Measurements from ENCODE around the gene MTSS2. TPM values are rescaled to one million over a fixed set of nuclear protein-coding genes. Genes with fewer than 3 reads are reported as not detected.

The MTSS2 gene
- total RNA-seq, 3 donors from 2014 or later (not counting 1 experiment from before 2014, with no cell fraction given), result 3.8 to 8.8 (median 4.4) TPM

- Histone ChIP-seq H3K4me3 (ENCODE audit: low read length) (no peak overlapping the region), H3K36me3 (ENCODE audit: control insufficient read depth, insufficient read depth, low read length) (peaks cover under 1% of the 10 kb centered on the region), H3K27me3 (ENCODE audit: control insufficient read depth, insufficient read depth, low read length) (no peaks in the 10 kb centered on the region), H3K27ac (ENCODE audit: low read length) (no peak overlapping the region), H3K4me1 (ENCODE audit: control insufficient read depth, insufficient read depth, low read length) (no peaks in the 10 kb centered on the region), H3K9me3 (ENCODE audit: control insufficient read depth, insufficient read depth, low read length) (no peaks in the 10 kb centered on the region)
- no peaks in the 10 kb centered on the region for H3K36me3 Mint-ChIP-seq
- WGBS (ENCODE audit: insufficient coverage), result 79% methylated on average over 16 of the region's 16 CpGs
- H3K27me3 Mint-ChIP-seq (ENCODE audit: low read depth in 2 of 2), result no peaks in the 10 kb centered on the region
- DNase-seq, result no peak
- H3K9me3 Mint-ChIP-seq, result no peaks in the 10 kb centered on the region
- H3K4me3 Mint-ChIP-seq, result no peak overlapping the region
- peaks cover 0 to 12% of the 10 kb centered on the region in 2 donors for H3K4me1 Mint-ChIP-seq
- intact Hi-C loops (cut with micrococcal nuclease), result no loop called here
- H3K27ac Mint-ChIP-seq, result no peak overlapping the region
- ATAC-seq, result no peak
- TF ChIP-seq, protein P1, sequence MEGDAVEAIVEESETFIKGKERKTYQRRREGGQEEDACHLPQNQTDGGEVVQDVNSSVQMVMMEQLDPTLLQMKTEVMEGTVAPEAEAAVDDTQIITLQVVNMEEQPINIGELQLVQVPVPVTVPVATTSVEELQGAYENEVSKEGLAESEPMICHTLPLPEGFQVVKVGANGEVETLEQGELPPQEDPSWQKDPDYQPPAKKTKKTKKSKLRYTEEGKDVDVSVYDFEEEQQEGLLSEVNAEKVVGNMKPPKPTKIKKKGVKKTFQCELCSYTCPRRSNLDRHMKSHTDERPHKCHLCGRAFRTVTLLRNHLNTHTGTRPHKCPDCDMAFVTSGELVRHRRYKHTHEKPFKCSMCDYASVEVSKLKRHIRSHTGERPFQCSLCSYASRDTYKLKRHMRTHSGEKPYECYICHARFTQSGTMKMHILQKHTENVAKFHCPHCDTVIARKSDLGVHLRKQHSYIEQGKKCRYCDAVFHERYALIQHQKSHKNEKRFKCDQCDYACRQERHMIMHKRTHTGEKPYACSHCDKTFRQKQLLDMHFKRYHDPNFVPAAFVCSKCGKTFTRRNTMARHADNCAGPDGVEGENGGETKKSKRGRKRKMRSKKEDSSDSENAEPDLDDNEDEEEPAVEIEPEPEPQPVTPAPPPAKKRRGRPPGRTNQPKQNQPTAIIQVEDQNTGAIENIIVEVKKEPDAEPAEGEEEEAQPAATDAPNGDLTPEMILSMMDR (IDR thresholded peaks at IDR 0.05), result no peak
These were observed 17.4 kb upstream of the MTSS2 start for GRCh38 chr16:70703041-70703834.

GRCh38 chr16:70702624-70703023 is 16.8 kb upstream of the MTSS2 start:
- Mint-ChIP-seq H3K9me3 (no peaks in the 10 kb centered on the region), H3K27me3 (ENCODE audit: low read depth in 2 of 2) (no peaks in the 10 kb centered on the region), H3K27ac (no peak overlapping the region), H3K36me3 (no peaks in the 10 kb centered on the region), H3K4me3 (no peak overlapping the region), H3K4me1 (peaks cover 0 to 16% of the 10 kb centered on the region in 2 donors)
- no peaks in the 10 kb centered on the region for H3K27me3 ChIP-seq (ENCODE audit: control insufficient read depth, insufficient read depth, low read length)
- no peaks in the 10 kb centered on the region for H3K9me3 ChIP-seq (ENCODE audit: control insufficient read depth, insufficient read depth, low read length)
- H3K4me1 ChIP-seq (ENCODE audit: control insufficient read depth, insufficient read depth, low read length), result peaks cover 2% of the 10 kb centered on the region
- TF ChIP-seq, protein P1 (IDR thresholded peaks at IDR 0.05), result no peak
- intact Hi-C loops (cut with micrococcal nuclease), result no loop called here
- H3K4me3 ChIP-seq (ENCODE audit: low read length), result no peak overlapping the region
- 87% methylated on average over 8 of the region's 8 CpGs for WGBS (ENCODE audit: insufficient coverage)
- H3K27ac ChIP-seq (ENCODE audit: low read length), result no peak overlapping the region
- ATAC-seq (no peak), DNase-seq (no peak)
- peaks cover 2% of the 10 kb centered on the region for H3K36me3 ChIP-seq (ENCODE audit: control insufficient read depth, insufficient read depth, low read length)

- intact Hi-C loops (cut with micrococcal nuclease), result no loop called here
- H3K27me3 Mint-ChIP-seq (ENCODE audit: low read depth in 2 of 2), result no peaks in the 10 kb centered on the region
- WGBS (ENCODE audit: insufficient coverage), result 91% methylated on average over 8 of the region's 8 CpGs
- Histone ChIP-seq H3K27me3 (ENCODE audit: control insufficient read depth, insufficient read depth, low read length) (no peaks in the 10 kb centered on the region), H3K36me3 (ENCODE audit: control insufficient read depth, insufficient read depth, low read length) (peaks cover 2% of the 10 kb centered on the region), H3K27ac (ENCODE audit: low read length) (no peak overlapping the region), H3K9me3 (ENCODE audit: control insufficient read depth, insufficient read depth, low read length) (no peaks in the 10 kb centered on the region), H3K4me3 (ENCODE audit: low read length) (no peak overlapping the region), H3K4me1 (ENCODE audit: control insufficient read depth, insufficient read depth, low read length) (peaks cover 9% of the 10 kb centered on the region)
- DNase-seq (no peak), ATAC-seq (no peak)
- H3K9me3 Mint-ChIP-seq, result no peaks in the 10 kb centered on the region
- no peaks in the 10 kb centered on the region for H3K36me3 Mint-ChIP-seq
- no peak overlapping the region for H3K4me3 Mint-ChIP-seq
- TF ChIP-seq, protein P1 (IDR thresholded peaks at IDR 0.05), result no peak
- H3K27ac Mint-ChIP-seq, result no peak overlapping the region
- H3K4me1 Mint-ChIP-seq, result peaks cover 0 to 18% of the 10 kb centered on the region in 2 donors
These were observed 16.1 kb upstream of the MTSS2 start for GRCh38 chr16:70701998-70702397.
